NCI-H1694 treated with DMSO at 0.1 percent for 48 hours (cell line): Measurements from ENCODE around the gene RRAGD.
A peak's percentile ranks its signal among the peaks of the same experiment; 100 is the strongest.

Experiments
- DNase-seq: peaks from one replicate; lab custom pipeline; 2025; lab: John Stamatoyannopoulos, UW

Gene RRAGD

GRCh38 chr6:89375427-89376267, 36.4 kb downstream of the RRAGD start:
- DNase-seq: peak; percentile 95

- no peak for DNase-seq
Observed at GRCh38 chr6:89372506-89372901, 39.6 kb downstream of the RRAGD start.

- DNase-seq: peak; percentile 23
Observed at GRCh38 chr6:89371849-89372505, 40.1 kb downstream of the RRAGD start.

- no peak for DNase-seq
Observed at GRCh38 chr6:89368999-89369398, 43.1 kb downstream of the RRAGD start.

- peak; percentile 22 for DNase-seq
Observed at GRCh38 chr6:89368107-89368506, 44.0 kb downstream of the RRAGD start.

- DNase-seq: no peak
Observed at GRCh38 chr6:89364586-89364985, 47.5 kb downstream of the RRAGD start.

GRCh38 chr6:89361171-89361570, 50.9 kb downstream of the RRAGD start:
- no peak for DNase-seq

- DNase-seq: no peak
Observed at GRCh38 chr6:89360415-89360999, 51.6 kb downstream of the RRAGD start.

- DNase-seq: no peak
Observed at GRCh38 chr6:89359561-89359960, 52.5 kb downstream of the RRAGD start.

GRCh38 chr6:89357390-89357789, 54.7 kb downstream of the RRAGD start:
- no peak for DNase-seq

- no peak for DNase-seq
Observed at GRCh38 chr6:89356642-89357170, 55.4 kb downstream of the RRAGD start.

- DNase-seq: no peak
Observed at GRCh38 chr6:89355511-89356194, 56.4 kb downstream of the RRAGD start.

GRCh38 chr6:89353702-89354392, 58.2 kb downstream of the RRAGD start:
- DNase-seq: no peak

- DNase-seq: no peak
Observed at GRCh38 chr6:89353118-89353556, 58.9 kb downstream of the RRAGD start.

GRCh38 chr6:89352278-89353117, 59.6 kb downstream of the RRAGD start, which contains the start of gene UBE2J1:
TSS of gene UBE2J1 (minus strand) at chr6:89352722. CDS start at chr6:89352569, 153 bp downstream.
- peak; percentile 32 for DNase-seq

- no peak for DNase-seq
Observed at GRCh38 chr6:89351671-89352277, 60.3 kb downstream of the RRAGD start.

- no peak for DNase-seq
Observed at GRCh38 chr6:89350281-89350966, 61.6 kb downstream of the RRAGD start.

GRCh38 chr6:89348372-89348771, 63.7 kb downstream of the RRAGD start:
- no peak for DNase-seq

GRCh38 chr6:89347825-89348224, 64.2 kb downstream of the RRAGD start:
- DNase-seq: no peak
